ENCODE data around the gene ATP6V0B. TPM values are rescaled to one million over a fixed set of nuclear protein-coding genes. Genes with fewer than 3 reads are reported as not detected.

Gene ATP6V0B
- total and polyA plus RNA-seq, 8 donors = 56.5 to 239 (median 66.1) TPM

DNA sequence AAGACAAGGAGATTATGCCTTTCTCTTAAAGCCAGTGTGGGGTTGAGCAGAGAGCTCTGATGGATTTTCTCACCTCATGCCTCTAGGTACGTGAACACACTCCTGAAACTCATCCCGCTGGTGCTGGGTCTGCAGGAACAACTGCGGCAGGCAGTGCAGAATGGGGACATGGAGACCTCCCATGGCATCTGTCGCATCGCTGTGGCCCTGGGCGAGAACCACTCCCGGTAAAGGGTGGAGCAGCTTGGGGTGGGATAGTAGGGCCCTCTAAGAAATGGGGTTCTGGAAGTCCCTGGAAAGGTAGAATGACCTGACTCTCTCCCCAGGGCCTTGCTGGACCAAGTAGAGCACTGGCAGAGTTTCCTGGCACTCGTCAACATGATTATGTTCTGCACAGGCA lies 18.5 kb upstream of the ATP6V0B start:
- no peaks in the 10 kb centered on the region for H3K4me1 ChIP-seq
- intact Hi-C loops (cut with DNase I) = no loop called here
- H3K27me3 ChIP-seq = no peaks in the 10 kb centered on the region
- DNase-seq (no peak), ATAC-seq (no peak)
- H3K4me3 ChIP-seq = no peak overlapping the region
- H3K27ac ChIP-seq = no peak overlapping the region
- TF ChIP-seq, protein P1, sequence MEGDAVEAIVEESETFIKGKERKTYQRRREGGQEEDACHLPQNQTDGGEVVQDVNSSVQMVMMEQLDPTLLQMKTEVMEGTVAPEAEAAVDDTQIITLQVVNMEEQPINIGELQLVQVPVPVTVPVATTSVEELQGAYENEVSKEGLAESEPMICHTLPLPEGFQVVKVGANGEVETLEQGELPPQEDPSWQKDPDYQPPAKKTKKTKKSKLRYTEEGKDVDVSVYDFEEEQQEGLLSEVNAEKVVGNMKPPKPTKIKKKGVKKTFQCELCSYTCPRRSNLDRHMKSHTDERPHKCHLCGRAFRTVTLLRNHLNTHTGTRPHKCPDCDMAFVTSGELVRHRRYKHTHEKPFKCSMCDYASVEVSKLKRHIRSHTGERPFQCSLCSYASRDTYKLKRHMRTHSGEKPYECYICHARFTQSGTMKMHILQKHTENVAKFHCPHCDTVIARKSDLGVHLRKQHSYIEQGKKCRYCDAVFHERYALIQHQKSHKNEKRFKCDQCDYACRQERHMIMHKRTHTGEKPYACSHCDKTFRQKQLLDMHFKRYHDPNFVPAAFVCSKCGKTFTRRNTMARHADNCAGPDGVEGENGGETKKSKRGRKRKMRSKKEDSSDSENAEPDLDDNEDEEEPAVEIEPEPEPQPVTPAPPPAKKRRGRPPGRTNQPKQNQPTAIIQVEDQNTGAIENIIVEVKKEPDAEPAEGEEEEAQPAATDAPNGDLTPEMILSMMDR (IDR thresholded peaks at IDR 0.05) = no peak
- H3K9me3 ChIP-seq = no peaks in the 10 kb centered on the region
- H3K36me3 ChIP-seq = peaks cover 0 to 57% of the 10 kb centered on the region in 2 donors

DNA sequence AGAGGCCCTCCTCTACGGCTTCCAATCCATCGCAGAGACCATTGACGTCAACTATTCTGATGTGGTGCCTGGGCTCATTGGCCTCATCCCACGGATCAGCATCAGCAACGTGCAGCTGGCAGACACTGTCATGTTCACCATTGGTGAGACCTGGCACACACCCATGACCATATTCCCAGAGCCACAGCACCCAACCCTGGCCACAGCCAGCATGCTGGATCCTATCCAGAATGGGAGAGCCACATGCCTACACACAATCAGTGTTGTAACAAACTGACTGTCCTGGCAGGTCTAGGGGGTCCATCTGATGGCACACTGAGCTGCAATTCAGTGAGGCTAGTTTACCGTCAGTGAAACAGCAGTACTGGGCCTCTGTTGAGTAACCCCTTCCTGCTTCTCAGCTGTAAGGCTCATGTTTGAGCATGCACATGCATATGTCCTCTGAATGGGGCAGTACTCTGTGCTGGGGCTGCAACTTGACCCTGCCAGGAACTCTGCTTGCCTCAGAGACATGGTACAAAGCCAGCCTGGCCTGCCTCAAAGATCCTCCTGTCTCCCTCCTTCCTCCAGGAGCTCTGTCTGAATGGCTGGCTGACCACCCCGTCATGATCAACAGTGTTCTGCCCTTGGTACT lies 17.2 kb upstream of the ATP6V0B start:
- intact Hi-C loops (cut with DNase I) = no loop called here
- peaks cover 0 to 70% of the 10 kb centered on the region in 2 donors for H3K36me3 ChIP-seq
- ATAC-seq = no peak

DNA sequence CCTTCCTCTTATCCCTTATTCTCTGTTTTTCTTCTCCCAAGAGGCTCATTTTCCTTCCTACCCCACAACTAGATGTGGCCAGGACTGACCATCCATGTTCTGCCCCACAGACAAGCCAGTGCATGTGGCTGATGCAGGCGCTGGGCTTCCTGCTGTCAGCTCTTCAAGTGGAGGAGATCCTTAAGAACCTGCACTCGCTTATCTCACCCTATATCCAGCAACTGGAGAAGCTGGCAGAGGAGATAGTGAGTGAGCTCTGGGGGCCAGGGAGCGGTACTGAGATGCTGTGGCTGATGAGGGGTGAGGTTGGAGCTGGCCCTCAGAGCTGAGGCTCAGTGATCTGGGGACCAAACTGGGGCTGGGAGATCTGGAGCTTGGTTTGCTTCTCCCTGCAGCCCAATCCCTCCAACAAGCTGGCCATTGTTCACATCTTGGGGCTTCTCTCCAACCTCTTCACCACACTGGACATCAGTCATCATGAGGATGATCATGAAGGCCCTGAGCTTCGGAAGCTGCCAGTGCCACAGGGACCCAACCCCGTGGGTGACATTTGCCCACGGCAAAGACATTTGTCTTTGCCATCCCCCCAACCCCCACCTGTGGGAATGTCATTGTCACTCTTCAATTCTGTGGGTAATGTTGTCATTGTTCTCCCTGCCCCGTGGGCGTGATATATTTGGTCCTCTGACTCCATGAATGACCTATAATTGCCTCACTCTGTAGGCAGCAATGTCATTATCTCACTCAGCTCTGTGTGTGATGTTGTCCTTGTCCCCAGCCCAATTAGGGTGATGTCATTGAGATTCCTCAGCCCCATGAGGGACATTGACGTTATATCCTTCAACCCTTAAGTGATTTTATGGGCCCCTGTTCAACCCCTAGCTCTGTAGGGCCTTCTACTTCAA lies 16.2 kb upstream of the ATP6V0B start:
- no peaks in the 10 kb centered on the region for H3K27me3 ChIP-seq
- no peaks in the 10 kb centered on the region for H3K4me1 ChIP-seq
- TF ChIP-seq, protein P1 (IDR thresholded peaks at IDR 0.05) = no peak
- peaks cover 0 to 65% of the 10 kb centered on the region in 2 donors for H3K36me3 ChIP-seq
- DNase-seq (no peak), ATAC-seq (no peak)
- H3K4me3 ChIP-seq = no peak overlapping the region
- intact Hi-C loops (cut with DNase I) = no loop called here
- H3K9me3 ChIP-seq = no peaks in the 10 kb centered on the region
- no peak overlapping the region for H3K27ac ChIP-seq

More for the DNA sequence above, 17.2 kb upstream of the ATP6V0B start:
- H3K27me3 ChIP-seq = no peaks in the 10 kb centered on the region
- no peak overlapping the region for H3K4me3 ChIP-seq
- H3K27ac ChIP-seq = no peak overlapping the region
- H3K4me1 ChIP-seq = no peaks in the 10 kb centered on the region
- H3K9me3 ChIP-seq = no peaks in the 10 kb centered on the region
- TF ChIP-seq, protein P1 (IDR thresholded peaks at IDR 0.05) = no peak
- no peak for DNase-seq

DNA sequence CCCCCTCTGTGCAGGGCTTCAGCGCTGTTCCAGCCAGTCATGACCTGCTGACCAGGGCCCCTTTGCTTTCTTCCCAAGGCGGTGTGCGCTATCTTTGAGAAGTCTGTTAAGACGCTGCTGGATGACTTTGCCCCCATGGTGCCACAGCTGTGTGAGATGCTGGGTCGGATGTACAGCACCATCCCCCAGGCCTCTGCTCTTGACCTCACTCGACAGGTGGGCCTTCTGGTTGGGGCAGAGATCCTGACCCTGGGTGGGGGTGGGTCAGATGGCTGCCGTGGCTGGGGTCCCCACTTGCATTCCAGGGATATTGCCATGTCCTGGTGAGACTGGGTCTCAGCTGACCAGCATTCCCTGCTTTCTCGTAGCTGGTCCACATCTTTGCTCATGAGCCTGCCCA lies 14.0 kb upstream of the ATP6V0B start:
- ATAC-seq (no peak), DNase-seq (no peak)
- peaks cover 0 to 71% of the 10 kb centered on the region in 2 donors for H3K36me3 ChIP-seq
- intact Hi-C loops (cut with DNase I) = no loop called here
- TF ChIP-seq, protein P1 (IDR thresholded peaks at IDR 0.05) = no peak
- no peaks in the 10 kb centered on the region for H3K9me3 ChIP-seq
- no peak overlapping the region for H3K4me3 ChIP-seq
- no peaks in the 10 kb centered on the region for H3K4me1 ChIP-seq
- H3K27ac ChIP-seq = no peak overlapping the region
- H3K27me3 ChIP-seq = no peaks in the 10 kb centered on the region

DNA sequence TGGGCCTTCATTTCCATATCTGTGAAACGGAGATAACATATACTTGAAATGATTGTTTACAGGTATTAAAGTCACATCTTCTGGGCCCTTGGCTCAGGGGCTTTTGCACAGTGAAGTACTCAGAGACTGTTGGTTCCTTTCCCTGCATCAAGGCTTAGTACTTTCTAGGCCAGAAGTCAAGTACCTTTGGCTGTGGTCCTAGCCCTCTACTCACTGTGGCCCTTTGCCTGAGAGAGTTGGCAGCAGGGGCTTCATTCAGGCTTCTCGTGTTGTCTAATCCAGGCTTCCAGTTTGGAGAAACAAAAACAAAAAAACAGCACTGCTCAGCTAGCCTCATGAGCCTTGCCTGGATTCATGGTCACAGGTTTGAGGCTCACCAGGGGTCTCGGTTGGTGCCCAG lies 13.1 kb upstream of the ATP6V0B start:
- TF ChIP-seq, protein P1 (IDR thresholded peaks at IDR 0.05) = no peak
- Histone ChIP-seq H3K9me3 (no peaks in the 10 kb centered on the region), H3K4me1 (no peaks in the 10 kb centered on the region), H3K4me3 (no peak overlapping the region), H3K27ac (no peak overlapping the region), H3K27me3 (no peaks in the 10 kb centered on the region), H3K36me3 (peaks cover 0 to 74% of the 10 kb centered on the region in 2 donors)
- intact Hi-C loops (cut with DNase I) = no loop called here
- no peak for DNase-seq
- no peak for ATAC-seq
